HG03280 (cell line): ENCODE data around the gene COPB2.

Experiments
- ATAC-seq: cut with Tn5 transposase; IDR thresholded peaks from one replicate; pipeline ENCODE4 v1.9.1; 2021; ENCODE audit warnings: mild to moderate bottlenecking, moderate library complexity; ENCODE audit not compliant: unreplicated experiment

Gene COPB2

GRCh38 chr3:139329364-139329850, 60.0 kb downstream of the COPB2 start:
- peak; percentile 97 for ATAC-seq

GRCh38 chr3:139328356-139328755, 61.1 kb downstream of the COPB2 start:
- ATAC-seq = no peak

GRCh38 chr3:139327861-139328260, 61.6 kb downstream of the COPB2 start:
- no peak for ATAC-seq

GRCh38 chr3:139327231-139327630, 62.2 kb downstream of the COPB2 start:
- no peak for ATAC-seq

- ATAC-seq = no peak
Measured at GRCh38 chr3:139326707-139327106, 62.7 kb downstream of the COPB2 start.

- no peak for ATAC-seq
Measured at GRCh38 chr3:139326131-139326530, 63.3 kb downstream of the COPB2 start.

GRCh38 chr3:139325551-139325950, 63.9 kb downstream of the COPB2 start:
- no peak for ATAC-seq

GRCh38 chr3:139324456-139324855, 65.0 kb downstream of the COPB2 start:
- ATAC-seq = no peak

GRCh38 chr3:139323146-139323545, 66.3 kb downstream of the COPB2 start:
- no peak for ATAC-seq

GRCh38 chr3:139322346-139322745, 67.1 kb downstream of the COPB2 start:
- ATAC-seq = no peak

GRCh38 chr3:139320551-139321309, 68.7 kb downstream of the COPB2 start:
- no peak for ATAC-seq

- no peak for ATAC-seq
Measured at GRCh38 chr3:139319428-139320402, 69.7 kb downstream of the COPB2 start.

- ATAC-seq = no peak
Measured at GRCh38 chr3:139318826-139319225, 70.6 kb downstream of the COPB2 start.

GRCh38 chr3:139318431-139318816, 71.0 kb downstream of the COPB2 start:
- ATAC-seq = no peak

- ATAC-seq = no peak
Measured at GRCh38 chr3:139317660-139318430, 71.6 kb downstream of the COPB2 start.

- ATAC-seq = no peak
Measured at GRCh38 chr3:139317215-139317614, 72.2 kb downstream of the COPB2 start.

- ATAC-seq = no peak
Measured at GRCh38 chr3:139313921-139314320, 75.5 kb downstream of the COPB2 start.

- no peak for ATAC-seq
Measured at GRCh38 chr3:139312959-139313358, 76.5 kb downstream of the COPB2 start.

GRCh38 chr3:139312416-139312815, 77.0 kb downstream of the COPB2 start:
- ATAC-seq = no peak

GRCh38 chr3:139311557-139311956, 77.9 kb downstream of the COPB2 start:
- no peak for ATAC-seq

- ATAC-seq = no peak
Measured at GRCh38 chr3:139310474-139310933, 78.9 kb downstream of the COPB2 start.
